K562 (cell line): Measurements from ENCODE around the gene ZMYND8. TPM values are rescaled to one million over a fixed set of nuclear protein-coding genes. Genes with fewer than 3 reads are reported as not detected.
A peak's percentile ranks its signal among the peaks of the same experiment; 100 is the strongest.

Experiments
- ATAC-seq: fragments of 200-7000 bp; cut with Tn5 transposase; 3 replicates; pipeline ENCODE4 v1.9.1; 2020; ENCODE audit warnings: moderate library complexity
- BruUV-seq: library from RNA; stranded (reverse); fragments of 400-500 nt; replicated peaks from 2 replicates; lab custom pipeline; 2021; lab: Mats Ljungman, UMichigan
- CTCF ChIA-PET: fragments of 300-600 bp; formaldehyde crosslinking; extraction: SDS; loops from one replicate; lab custom pipeline; 2021; ENCODE audit warnings: low intra/inter-chr PET ratio; lab: Yijun Ruan, JAX
- POLR2A ChIA-PET: fragments of 300-600, 350-650 bp; sonication (Branson Sonifier 250); formaldehyde crosslinking; extraction: SDS; loops from one replicate; lab custom pipeline; 2021; ENCODE audit warnings: antibody characterized with exemption, inconsistent platforms; lab: Yijun Ruan, JAX
- DNase-seq, 4 experiments: peaks; one replicate each; pipeline versions ENCODE4 v3.0.0 to v3.0.0-alpha.2; 2011 to 2018; ENCODE audit warnings: low spot score in 3 of 4, mixed read lengths in 3 of 4; ENCODE audit errors: extremely low read depth in 1 of 4
- FAIRE-seq: peaks from 2 replicates; lab custom pipeline; 2011; peaks lifted over from hg19 to GRCh38; lab: Jason Lieb, UNC
- H2AFZ ChIP-seq: 2 replicates; pipeline ENCODE4 v1.6.0; 2011; ENCODE audit warnings: low read depth, low read length, control low read depth, inconsistent platforms
- H3K27ac ChIP-seq: fragments of 200-600 bp; 3 replicates; pipeline ENCODE4 v1.8.0; 2011; ENCODE audit warnings: low read depth, mild to moderate bottlenecking, control low read depth, inconsistent platforms, low read length, moderate library complexity, mixed read lengths; ENCODE audit errors: extremely low read depth
- H3K27me3 ChIP-seq, 2 experiments: fragments of 300-600 bp in 1 of 2; 2 replicates in 1 of 2; 3 replicates in 1 of 2; pipeline versions ENCODE4 v1.6.0 to v1.8.0; 2011; ENCODE audit warnings: inconsistent platforms in 2 of 2, low read length in 2 of 2, mild to moderate bottlenecking in 1 of 2, mixed read lengths in 1 of 2, moderate library complexity in 1 of 2; ENCODE audit not compliant: control insufficient read depth in 2 of 2, insufficient read depth in 2 of 2
- H3K36me3 ChIP-seq: fragments of 300-600 bp; 3 replicates; pipeline ENCODE4 v1.8.0; 2011; ENCODE audit warnings: mild to moderate bottlenecking, low read length, inconsistent platforms; ENCODE audit not compliant: control insufficient read depth, insufficient read depth
- H3K4me1 ChIP-seq, 2 experiments: fragments of 200-600 bp in 1 of 2; replicated peaks in 1 of 2; 2 replicates in 1 of 2; 3 replicates in 1 of 2; pipeline versions ENCODE4 v1.5.1 to v1.8.0; 2011; ENCODE audit warnings: inconsistent platforms in 2 of 2, low read length in 2 of 2, mild to moderate bottlenecking in 1 of 2, mixed read lengths in 1 of 2, moderate library complexity in 1 of 2; ENCODE audit not compliant: control insufficient read depth in 2 of 2, insufficient read depth in 2 of 2
- H3K4me2 ChIP-seq: 2 replicates; pipeline ENCODE4 v1.6.1; 2011; ENCODE audit warnings: low read length, control low read depth, inconsistent platforms, mixed read lengths; ENCODE audit not compliant: insufficient read depth
- H3K4me3 ChIP-seq: fragments of 200-600 bp; sonication (generic), shearing (Covaris generic); 2 replicates; pipeline ENCODE4 v1.5.1; 2016; ENCODE audit warnings: control low read depth, inconsistent platforms
- H3K79me2 ChIP-seq: fragments of 200-600 bp; 3 replicates; pipeline ENCODE4 v1.8.0; 2011; ENCODE audit warnings: low read length, inconsistent platforms; ENCODE audit not compliant: control insufficient read depth, insufficient read depth
- H3K9ac ChIP-seq, 2 experiments: 2 replicates each; pipeline versions ENCODE4 v1.6.0 to v1.6.1; 2011; ENCODE audit warnings: low read depth in 2 of 2, low read length in 2 of 2, control low read depth in 1 of 2, inconsistent platforms in 1 of 2, mild to moderate bottlenecking in 1 of 2, mixed read lengths in 1 of 2; ENCODE audit not compliant: insufficient read depth in 1 of 2
- H3K9me1 ChIP-seq: one replicate; pipeline ENCODE4 v1.6.0; 2011; ENCODE audit warnings: inconsistent platforms, mild to moderate bottlenecking, low read length, moderate library complexity; ENCODE audit not compliant: control insufficient read depth, insufficient read depth
- H3K9me3 ChIP-seq: replicated peaks from 2 replicates; pipeline ENCODE4 v1.5.1; 2011; ENCODE audit warnings: low read depth, low read length, inconsistent platforms; ENCODE audit not compliant: control insufficient read depth, insufficient read depth
- H4K20me1 ChIP-seq: replicated peaks from 2 replicates; pipeline ENCODE4 v1.6.1; 2011; ENCODE audit warnings: low read length, inconsistent platforms, mixed read lengths; ENCODE audit not compliant: control insufficient read depth, insufficient read depth
- CBX2 ChIP-seq: fragments of 200-600 bp; sonication (generic); IDR thresholded peaks from one replicate; pipeline ENCODE4 v1.6.1; 2012; ENCODE audit warnings: mild to moderate bottlenecking, low read length, inconsistent platforms; ENCODE audit not compliant: insufficient read depth, poor library complexity, severe bottlenecking
- ESRRB ChIP-seq: fragments of 250-450 bp; sonication (Bioruptor Pico); IDR thresholded peaks from 2 replicates; pipeline ENCODE4 v1.5.0; 2020; ENCODE audit warnings: mild to moderate bottlenecking, moderate library complexity, borderline replicate concordance
- GTF2F1 ChIP-seq: IDR thresholded peaks from 2 replicates; pipeline ENCODE4 v1.6.1; 2011; ENCODE audit warnings: low read depth, low read length, improper control_type of control experiment
- PHB2 ChIP-seq: fragments of 450-650 bp; IDR thresholded peaks from 2 replicates; pipeline ENCODE4 v1.6.1; 2017; ENCODE audit warnings: low read depth
- PYGO2 ChIP-seq: fragments of 450-650 bp; IDR thresholded peaks from 2 replicates; pipeline ENCODE4 v1.6.1; 2016; ENCODE audit warnings: mild to moderate bottlenecking, missing genetic modification characterization, moderate library complexity, missing compliant biosample characterization
- RFX1 ChIP-seq: fragments of 450-650 bp; IDR thresholded peaks from 2 replicates; pipeline ENCODE4 v1.6.1; 2016; ENCODE audit warnings: mild to moderate bottlenecking, moderate library complexity
- SNIP1 ChIP-seq: fragments of 450-650 bp; IDR thresholded peaks from 2 replicates; pipeline ENCODE4 v1.7.1; 2017; ENCODE audit warnings: low read depth, mild to moderate bottlenecking
- TARDBP ChIP-seq: fragments of 450-650 bp; IDR thresholded peaks from 2 replicates; pipeline ENCODE4 v1.6.1; 2016
- TCF3 ChIP-seq: sonication (generic); formaldehyde crosslinking; IDR thresholded peaks from 2 replicates; pipeline ENCODE4 v1.4.0; 2020; ENCODE audit warnings: mild to moderate bottlenecking, missing genetic modification reagents
- YY1 ChIP-seq, 3 experiments: IDR thresholded peaks; 2 replicates each; pipeline ENCODE4 v1.6.1; 2011; ENCODE audit warnings: low read length in 2 of 3, mild to moderate bottlenecking in 2 of 3, moderate library complexity in 2 of 3, borderline replicate concordance in 1 of 3, control low read depth in 1 of 3, low read depth in 1 of 3; ENCODE audit not compliant: insufficient read depth in 3 of 3, insufficient replicate concordance in 2 of 3, control insufficient read depth in 1 of 3, insufficient read length in 1 of 3; ENCODE audit errors: extremely low read depth in 1 of 3
- ZBTB11 ChIP-seq, 3 experiments: fragments of 200-800 bp in 1 of 3; fragments of 250-450 bp in 1 of 3; fragments of 450-650 bp in 1 of 3; sonication (Bioruptor Pico) in 1 of 3; sonication (Bioruptor generic) in 1 of 3; formaldehyde crosslinking in 1 of 3; IDR thresholded peaks; 2 replicates each; pipeline versions ENCODE4 v1.6.1 to v1.8.0; 2016 to 2022; ENCODE audit warnings: mild to moderate bottlenecking in 2 of 3, missing genetic modification characterization in 2 of 3, missing compliant biosample characterization in 1 of 3, moderate library complexity in 1 of 3
- ZNF184 ChIP-seq: sonication (generic); formaldehyde crosslinking; IDR thresholded peaks from 2 replicates; pipeline ENCODE4 v1.5.0; 2020; ENCODE audit warnings: missing genetic modification reagents
- ZNF41 ChIP-seq: fragments of 250-450 bp; sonication (Bioruptor Pico); conservative IDR thresholded peaks from 2 replicates; pipeline ENCODE4 v1.4.0; 2020; ENCODE audit warnings: mild to moderate bottlenecking
- ZNF780A ChIP-seq: fragments of 250-450 bp; sonication (Bioruptor Pico); IDR thresholded peaks from 2 replicates; pipeline ENCODE4 v1.5.0; 2021; ENCODE audit warnings: mild to moderate bottlenecking
- WGBS: fragments of 100-300 bp; shearing (Covaris generic); methylation state at CpG from one replicate; pipeline ENCODE4 v1.1.6; 2016; ENCODE audit warnings: low coverage, mixed read lengths; ENCODE audit not compliant: insufficient coverage; ENCODE audit errors: missing lambda C conversion rate; 5-methylcytosine and 5-hydroxymethylcytosine counted together
- in situ Hi-C: fragments of 300-500 bp; cut with MboI; formaldehyde crosslinking; loops from 4 replicates; pipeline ENCODE4 v1.15.0; 2018; ENCODE audit warnings: inconsistent platforms, mixed read lengths
- intact Hi-C: fragments of 100-400 bp; cut with micrococcal nuclease; formaldehyde crosslinking; loops from 2 replicates; pipeline ENCODE4 v1.14.2; 2022
- polyA plus RNA-seq, 8 experiments: library from polyadenylated mRNA; depleted of rRNA in 4 of 8; stranded (reverse) in 5 of 8; unstranded in 3 of 8; fragments of >200 nt; fragmentation: Nextera tagmentation in 2 of 8; fragmentation: Illumina TruSeq in 1 of 8; extraction: Ambion mirVana in 2 of 8; extraction: Trizol in 1 of 8; gene quantifications; 2 replicates each; pipeline versions ENCODE4 v1.2.1 to v1.2.3, GENCODE V29; 2011 to 2014; ENCODE audit warnings: inconsistent platforms in 1 of 8, missing spikeins in 1 of 8
- total RNA-seq, 7 experiments: library from RNA; depleted of rRNA in 6 of 7; stranded (reverse); fragments of >200 nt in 6 of 7; fragmentation: Illumina TruSeq in 2 of 7; extraction: Trizol in 2 of 7; gene quantifications; 2 replicates each; pipeline versions ENCODE4 v1.2.1 to v1.2.3, GENCODE V29; 2011 to 2021; ENCODE audit warnings: low replicate concordance in 1 of 7

Gene ZMYND8
- total and polyA plus RNA-seq, 9 of the 15 experiments (the other 6 are each of a cell fraction or from before 2014, with no cell fraction given) = 31.8 to 148 (median 71.9) TPM

GRCh38 chr20:47253872-47254271, 102.6 kb downstream of the ZMYND8 start (continued):
- peak in 1 of 3 experiments; percentile 27; a peak in 2 of 6 replicates for TF ChIP-seq ZBTB11 (CRISPR knock-in tag; IDR thresholded peaks at IDR 0.05)
- TF ChIP-seq ZNF41 (CRISPR knock-in tag) = no peak
- TF ChIP-seq PHB2 = no peak
- 0 out of 2 replicates have a peak, but pooled peaks have one; percentile 3 for TF ChIP-seq RFX1
- TF ChIP-seq ESRRB (CRISPR knock-in tag) = no peak
- no peak for TF ChIP-seq ZNF780A
- TF ChIP-seq TCF3 = peak; percentile 68
- no peak for TF ChIP-seq GTF2F1

GRCh38 chr20:47252879-47253307, 103.6 kb downstream of the ZMYND8 start:
- Histone ChIP-seq H3K36me3 (peaks cover 92% of the 10 kb centered on the region), H3K9ac (no peak overlapping the region; a peak in 1 of 4 replicates), H3K4me3 (no peak overlapping the region), H3K9me1 (no peaks in the 10 kb centered on the region), H3K27me3 (no peaks in the 10 kb centered on the region), H3K9me3 (no peaks in the 10 kb centered on the region), H3K27ac (no peak overlapping the region), H2AFZ (no peak overlapping the region), H3K4me2 (no peak overlapping the region), H3K4me1 (peaks cover 10 to 17% of the 10 kb centered on the region in 2 experiments; a peak in 3 of 5 replicates), H4K20me1 (peaks cover 2% of the 10 kb centered on the region; the same call in 1 of the 2 replicates), H3K79me2 (peaks cover 93% of the 10 kb centered on the region)
- CTCF ChIA-PET = no interaction called here
- BruUV-seq = no TSS peak
- DNase-seq (no peak), ATAC-seq (no peak), FAIRE-seq (no peak)
- intact Hi-C loops (no loop called here), in situ Hi-C loops (no loop called here)
- WGBS = 96% methylated on average over 3 of the region's 3 CpGs
- POLR2A ChIA-PET = no interaction called here
- TF ChIP-seq CBX2 (no peak), PYGO2 (no peak), ZNF184 (CRISPR knock-in tag) (no peak), YY1 (IDR thresholded peaks at IDR 0.05; ENCODE audit: borderline replicate concordance in 1 of 3, control insufficient read depth in 1 of 3, extremely low read depth in 1 of 3, insufficient read depth in 3 of 3, insufficient read length in 1 of 3, insufficient replicate concordance in 2 of 3, low read depth in 1 of 3, low read length in 2 of 3) (no peak), TARDBP (no peak), ZBTB11 (CRISPR knock-in tag; IDR thresholded peaks at IDR 0.05) (peak in 1 of 3 experiments; percentile 84; a peak in 2 of 6 replicates), SNIP1 (no peak)
